Lower lobe of right lung (tissue), 2 donors: ENCODE measurements around the gene GSN. TPM values are rescaled to one million over a fixed set of nuclear protein-coding genes. Genes with fewer than 3 reads are reported as not detected.

Experiments used
- ATAC-seq, 2 donors: fragments of 200-7000 bp; cut with Tn5 transposase; one replicate each; pipeline ENCODE4 v1.9.1; 2020 to 2022; ENCODE audit warnings: mild to moderate bottlenecking in 2 of 2, moderate library complexity in 2 of 2
- DNase-seq: peaks from one replicate; pipeline ENCODE4 v3.0.0-alpha.2; 2020
- H3K27ac ChIP-seq: fragments of 200-600 bp; one replicate; pipeline ENCODE4 v1.8.0; 2022
- H3K27me3 ChIP-seq: fragments of 200-600 bp; one replicate; pipeline ENCODE4 v1.8.0; 2022; ENCODE audit warnings: low read depth
- H3K36me3 ChIP-seq: fragments of 200-600 bp; one replicate; pipeline ENCODE4 v1.8.0; 2022; ENCODE audit warnings: mild to moderate bottlenecking
- H3K4me1 ChIP-seq: fragments of 200-600 bp; one replicate; pipeline ENCODE4 v1.8.0; 2022
- H3K4me3 ChIP-seq: fragments of 200-600 bp; one replicate; pipeline ENCODE4 v1.8.0; 2022; ENCODE audit warnings: mild to moderate bottlenecking
- H3K9me3 ChIP-seq: fragments of 200-600 bp; one replicate; pipeline ENCODE4 v1.8.0; 2022
- CTCF ChIP-seq: fragments of 200-600 bp; IDR thresholded peaks from one replicate; pipeline ENCODE4 v1.8.0; 2022; ENCODE audit warnings: antibody characterized with exemption, mild to moderate bottlenecking
- intact Hi-C: fragments of 100-400 bp; cut with DNase I; formaldehyde crosslinking; loops from one replicate; pipeline ENCODE4 v1.11.0; 2022
- total RNA-seq: library from RNA; stranded (reverse); fragmentation: NEBNext Ultra II Directional; extraction: Animal tissue kit (Norgen Biotek cat#: 25700); gene quantifications from one replicate; pipeline ENCODE4 v1.2.1, GENCODE V29; 2021
- donor health status: DM: no; HTN: yes; CAD: no; lungs with severe emphysema.

GSN gene
- total RNA-seq, 1 donor from 2014 or later, result 388 TPM

GRCh38 chr9:121246821-121247561 lies 21.0 kb upstream of the GSN start:
- no peak overlapping the region for H3K4me3 ChIP-seq
- H3K9me3 ChIP-seq, result no peaks in the 10 kb centered on the region
- no peaks in the 10 kb centered on the region for H3K36me3 ChIP-seq
- ATAC-seq (peak; percentile 73 to 79), DNase-seq (peak; percentile 45)
- TF ChIP-seq CTCF, result no peak
- H3K4me1 ChIP-seq, result no peaks in the 10 kb centered on the region
- H3K27ac ChIP-seq, result no peak overlapping the region
- intact Hi-C loops, result no loop called here
- no peaks in the 10 kb centered on the region for H3K27me3 ChIP-seq

GRCh38 chr9:121249563-121249962 lies 18.4 kb upstream of the GSN start:
- TF ChIP-seq CTCF, result no peak
- no peak overlapping the region for H3K27ac ChIP-seq

GRCh38 chr9:121252104-121252851 lies 15.7 kb upstream of the GSN start:
- peak; percentile 17 to 34 for ATAC-seq
- Histone ChIP-seq H3K27ac (no peak overlapping the region), H3K27me3 (no peaks in the 10 kb centered on the region), H3K9me3 (no peaks in the 10 kb centered on the region), H3K36me3 (no peaks in the 10 kb centered on the region), H3K4me3 (no peak overlapping the region), H3K4me1 (no peaks in the 10 kb centered on the region)
- no peak for TF ChIP-seq CTCF
- no peak for DNase-seq
- intact Hi-C loops, result no loop called here

More at GRCh38 chr9:121249563-121249962, 18.4 kb upstream of the GSN start:
- H3K36me3 ChIP-seq, result no peaks in the 10 kb centered on the region
- no peaks in the 10 kb centered on the region for H3K9me3 ChIP-seq
- intact Hi-C loops, result no loop called here
- H3K27me3 ChIP-seq, result no peaks in the 10 kb centered on the region
- no peaks in the 10 kb centered on the region for H3K4me1 ChIP-seq
- ATAC-seq (peak; percentile 40 to 55), DNase-seq (no peak)
- H3K4me3 ChIP-seq, result no peak overlapping the region

- ATAC-seq, result no peak
Measured at GRCh38 chr9:121253162-121253561, 14.8 kb upstream of the GSN start.

More at GRCh38 chr9:121253162-121253561, 14.8 kb upstream of the GSN start:
- intact Hi-C loops, result no loop called here
- H3K36me3 ChIP-seq, result no peaks in the 10 kb centered on the region
- TF ChIP-seq CTCF, result no peak
- H3K27ac ChIP-seq, result no peak overlapping the region
- H3K27me3 ChIP-seq, result no peaks in the 10 kb centered on the region
- H3K9me3 ChIP-seq, result no peaks in the 10 kb centered on the region
- H3K4me3 ChIP-seq, result no peak overlapping the region
- DNase-seq, result no peak
- H3K4me1 ChIP-seq, result no peaks in the 10 kb centered on the region
